Stimulated activated CD4-positive, alpha-beta T cell treated with anti-CD3 and anti-CD28 coated beads, Interleukin-1b, Interleukin-23, amount 100 ng/mL, for 48 hours (primary cell): ENCODE results near the gene CARHSP1.

Source experiments
- DNase-seq: peaks from one replicate; pipeline ENCODE4 v3.0.0-alpha.2; 2020

Gene CARHSP1

GRCh38 chr16:8869212-8869987, 594 bp upstream of the CARHSP1 start:
- DNase-seq: no peak

GRCh38 chr16:8867932-8868415, 832 bp downstream of the CARHSP1 start:
- no peak for DNase-seq

- DNase-seq: no peak
These were observed 1.4 kb downstream of the CARHSP1 start for GRCh38 chr16:8867216-8867931.

- DNase-seq: no peak
These were observed 2.0 kb downstream of the CARHSP1 start for GRCh38 chr16:8866884-8867215.

- no peak for DNase-seq
These were observed 2.5 kb downstream of the CARHSP1 start for GRCh38 chr16:8866118-8866883.

- DNase-seq: no peak
These were observed 3.5 kb downstream of the CARHSP1 start for GRCh38 chr16:8865145-8865882.

GRCh38 chr16:8864480-8865110, 4.2 kb downstream of the CARHSP1 start:
- no peak for DNase-seq

- no peak for DNase-seq
These were observed 5.0 kb downstream of the CARHSP1 start for GRCh38 chr16:8863594-8864424.

- no peak for DNase-seq
These were observed 6.3 kb downstream of the CARHSP1 start for GRCh38 chr16:8862309-8863130.

- no peak for DNase-seq
These were observed 7.1 kb downstream of the CARHSP1 start for GRCh38 chr16:8861563-8862308.

- DNase-seq: no peak
These were observed 8.6 kb downstream of the CARHSP1 start for GRCh38 chr16:8859913-8860881.

GRCh38 chr16:8858994-8859912, 9.6 kb downstream of the CARHSP1 start:
- no peak for DNase-seq

GRCh38 chr16:8855972-8856371, 12.8 kb downstream of the CARHSP1 start:
- no peak for DNase-seq

- DNase-seq: no peak
These were observed 13.6 kb downstream of the CARHSP1 start for GRCh38 chr16:8855051-8855786.

GRCh38 chr16:8854298-8854948, 14.4 kb downstream of the CARHSP1 start:
- no peak for DNase-seq

- DNase-seq: no peak
These were observed 15.2 kb downstream of the CARHSP1 start for GRCh38 chr16:8853611-8854010.
